HEK293 (cell line): ENCODE results near the gene SMIM24.

Experiments used
- CTCF ChIA-PET: fragments of 350-600 bp; formaldehyde crosslinking; extraction: SDS; loops from one replicate; lab custom pipeline; 2021; ENCODE audit warnings: antibody characterized with exemption; lab: Yijun Ruan, JAX
- POLR2A ChIA-PET: fragments of 300-600 bp; formaldehyde crosslinking; extraction: SDS; loops from one replicate; lab custom pipeline; 2020; ENCODE audit warnings: antibody characterized with exemption, inconsistent platforms; lab: Yijun Ruan, JAX
- H3K27ac ChIP-seq: fragments of 200-500 bp; sonication (Bioruptor generic); 2 replicates; pipeline ENCODE4 v1.5.1; 2014; ENCODE audit warnings: low read depth, low read length, control low read depth, inconsistent platforms; ENCODE audit errors: extremely low read depth
- H3K36me3 ChIP-seq, 2 experiments: fragments of 200-500 bp in 1 of 2; sonication (Bioruptor generic) in 1 of 2; 1 replicate in 1 of 2; 2 replicates in 1 of 2; pipeline ENCODE4 v1.5.1; 2014 to 2017; ENCODE audit warnings: inconsistent platforms in 2 of 2, low read length in 2 of 2; ENCODE audit not compliant: control insufficient read depth in 2 of 2, insufficient read depth in 1 of 2
- H3K4me1 ChIP-seq: fragments of 200-500 bp; sonication (Bioruptor generic); 2 replicates; pipeline ENCODE4 v1.5.1; 2014; ENCODE audit warnings: mild to moderate bottlenecking, low read length, inconsistent platforms; ENCODE audit not compliant: control insufficient read depth, insufficient read depth
- H3K4me3 ChIP-seq: 2 replicates; pipeline ENCODE4 v1.5.1; 2011; ENCODE audit warnings: low read depth, mild to moderate bottlenecking, control low read depth, low read length, moderate library complexity
- H3K9me3 ChIP-seq: fragments of 200-500 bp; sonication (Bioruptor generic); 2 replicates; pipeline ENCODE4 v1.5.1; 2014; ENCODE audit warnings: low read depth, low read length, inconsistent platforms; ENCODE audit not compliant: control insufficient read depth, insufficient read depth
- BCL6B ChIP-seq: fragments of 450-650 bp; formaldehyde crosslinking; IDR thresholded peaks from 2 replicates; pipeline ENCODE4 v1.5.1; 2017; ENCODE audit warnings: missing biosample characterization, missing genetic modification characterization
- GLIS2 ChIP-seq: fragments of 450-650 bp; formaldehyde crosslinking; IDR thresholded peaks from 2 replicates; pipeline ENCODE4 v1.5.1; 2016; ENCODE audit warnings: missing biosample characterization, missing genetic modification characterization
- KLF8 ChIP-seq: fragments of 450-650 bp; formaldehyde crosslinking; IDR thresholded peaks from 2 replicates; pipeline ENCODE4 v1.5.1; 2016; ENCODE audit warnings: missing biosample characterization, missing genetic modification characterization
- PRDM10 ChIP-seq: fragments of 450-650 bp; formaldehyde crosslinking; IDR thresholded peaks from 2 replicates; pipeline ENCODE4 v1.5.1; 2016; ENCODE audit warnings: missing biosample characterization, missing genetic modification characterization
- REST ChIP-seq: fragments of 450-650 bp; formaldehyde crosslinking; IDR thresholded peaks from 2 replicates; pipeline ENCODE4 v1.5.1; 2016; ENCODE audit warnings: missing biosample characterization, missing genetic modification characterization
- SCRT1 ChIP-seq: fragments of 450-650 bp; formaldehyde crosslinking; IDR thresholded peaks from 2 replicates; pipeline ENCODE4 v1.5.1; 2016; ENCODE audit warnings: missing biosample characterization, missing genetic modification characterization, borderline replicate concordance
- SCRT2 ChIP-seq: fragments of 450-650 bp; formaldehyde crosslinking; IDR thresholded peaks from 2 replicates; pipeline ENCODE4 v1.5.1; 2016; ENCODE audit warnings: missing biosample characterization, missing genetic modification characterization
- ZNF366 ChIP-seq: fragments of 450-650 bp; formaldehyde crosslinking; conservative IDR thresholded peaks from 2 replicates; pipeline ENCODE4 v1.5.1; 2016; ENCODE audit warnings: missing biosample characterization, missing genetic modification characterization
- ZNF501 ChIP-seq: fragments of 450-650 bp; formaldehyde crosslinking; IDR thresholded peaks from 2 replicates; pipeline ENCODE4 v1.5.1; 2016; ENCODE audit warnings: missing biosample characterization, missing genetic modification characterization
- ZNF544 ChIP-seq: fragments of 450-650 bp; formaldehyde crosslinking; IDR thresholded peaks from 2 replicates; pipeline ENCODE4 v1.5.0; 2017; ENCODE audit warnings: missing biosample characterization, missing genetic modification characterization
- ZNF623 ChIP-seq: fragments of 450-650 bp; formaldehyde crosslinking; IDR thresholded peaks from 2 replicates; pipeline ENCODE4 v1.5.1; 2016; ENCODE audit warnings: missing biosample characterization, missing genetic modification characterization
- ZNF639 ChIP-seq: fragments of 450-650 bp; formaldehyde crosslinking; IDR thresholded peaks from 2 replicates; pipeline ENCODE4 v1.5.1; 2016; ENCODE audit warnings: missing biosample characterization, missing genetic modification characterization
- ZNF654 ChIP-seq: fragments of 450-650 bp; formaldehyde crosslinking; IDR thresholded peaks from 2 replicates; pipeline ENCODE4 v1.5.1; 2016; ENCODE audit warnings: low read depth, missing biosample characterization, missing genetic modification characterization
- ZNF792 ChIP-seq: fragments of 450-650 bp; formaldehyde crosslinking; IDR thresholded peaks from 2 replicates; pipeline ENCODE4 v1.5.1; 2016; ENCODE audit warnings: missing biosample characterization, missing genetic modification characterization
- ZSCAN23 ChIP-seq: fragments of 450-650 bp; formaldehyde crosslinking; IDR thresholded peaks from 2 replicates; pipeline ENCODE4 v1.5.1; 2016; ENCODE audit warnings: missing biosample characterization, missing genetic modification characterization

The SMIM24 gene

GRCh38 chr19:3471954-3472655 lies 8.2 kb downstream of the SMIM24 start (continued):
- TF ChIP-seq ZNF501 (tag by site-specific recombination) (no peak), ZNF544 (tag by site-specific recombination) (no peak), ZNF623 (tag by site-specific recombination) (no peak)

DNA sequence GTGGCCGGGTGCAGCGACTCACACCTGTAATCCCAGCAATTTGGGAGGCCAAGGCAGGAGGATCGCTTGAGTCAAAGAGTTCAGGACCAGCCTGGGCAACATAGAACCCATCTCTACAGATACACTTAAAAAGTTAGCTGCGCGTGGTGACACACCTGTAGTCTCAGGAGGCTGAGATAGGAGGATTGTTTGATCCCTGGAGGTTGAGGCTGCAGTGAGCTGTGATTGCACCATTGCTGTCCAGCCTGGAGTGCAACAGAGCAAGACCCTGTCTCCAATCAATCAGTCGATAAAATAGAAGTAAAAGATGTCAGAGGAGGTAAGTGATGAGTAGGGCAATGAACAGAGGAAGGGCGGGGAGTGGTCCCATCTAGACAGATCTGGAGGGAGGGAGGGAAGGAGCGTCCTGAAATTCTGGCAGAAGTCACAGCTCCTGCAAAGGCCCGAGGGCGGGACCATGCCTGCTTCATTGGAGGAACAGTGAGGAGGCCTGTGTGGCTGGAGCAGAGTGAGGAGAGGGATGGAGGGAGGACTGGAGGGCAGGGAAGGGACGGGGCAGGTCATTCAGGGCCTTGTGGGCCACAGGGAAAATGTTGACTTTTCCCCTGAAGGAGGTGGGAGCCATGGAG lies 9.7 kb downstream of the SMIM24 start:
- Histone ChIP-seq H3K9me3 (no peaks in the 10 kb centered on the region), H3K4me1 (no peaks in the 10 kb centered on the region), H3K27ac (no peak overlapping the region), H3K4me3 (no peak overlapping the region), H3K36me3 (no peaks in the 10 kb centered on the region)
- POLR2A ChIA-PET: no interaction called here
- TF ChIP-seq SCRT1 (tag by site-specific recombination) (peak; percentile 36; the same call in 1 of the 2 replicates), SCRT2 (tag by site-specific recombination) (peak; percentile 56), REST (tag by site-specific recombination) (0 out of 2 replicates have a peak, but pooled peaks have one; percentile 19), ZNF639 (tag by site-specific recombination) (no peak), ZNF366 (tag by site-specific recombination) (peak; percentile 53), KLF8 (tag by site-specific recombination) (0 out of 2 replicates have a peak, but pooled peaks have one; percentile 16), ZSCAN23 (no peak)
- CTCF ChIA-PET: interaction anchor here (0.7 to 6.4 kb wide), 10 partner anchors 12 to 352 kb away, joined by 3 to 107 read pairs (median 4); partner anchors contain the start of genes SMIM24 and SMIM44

DNA sequence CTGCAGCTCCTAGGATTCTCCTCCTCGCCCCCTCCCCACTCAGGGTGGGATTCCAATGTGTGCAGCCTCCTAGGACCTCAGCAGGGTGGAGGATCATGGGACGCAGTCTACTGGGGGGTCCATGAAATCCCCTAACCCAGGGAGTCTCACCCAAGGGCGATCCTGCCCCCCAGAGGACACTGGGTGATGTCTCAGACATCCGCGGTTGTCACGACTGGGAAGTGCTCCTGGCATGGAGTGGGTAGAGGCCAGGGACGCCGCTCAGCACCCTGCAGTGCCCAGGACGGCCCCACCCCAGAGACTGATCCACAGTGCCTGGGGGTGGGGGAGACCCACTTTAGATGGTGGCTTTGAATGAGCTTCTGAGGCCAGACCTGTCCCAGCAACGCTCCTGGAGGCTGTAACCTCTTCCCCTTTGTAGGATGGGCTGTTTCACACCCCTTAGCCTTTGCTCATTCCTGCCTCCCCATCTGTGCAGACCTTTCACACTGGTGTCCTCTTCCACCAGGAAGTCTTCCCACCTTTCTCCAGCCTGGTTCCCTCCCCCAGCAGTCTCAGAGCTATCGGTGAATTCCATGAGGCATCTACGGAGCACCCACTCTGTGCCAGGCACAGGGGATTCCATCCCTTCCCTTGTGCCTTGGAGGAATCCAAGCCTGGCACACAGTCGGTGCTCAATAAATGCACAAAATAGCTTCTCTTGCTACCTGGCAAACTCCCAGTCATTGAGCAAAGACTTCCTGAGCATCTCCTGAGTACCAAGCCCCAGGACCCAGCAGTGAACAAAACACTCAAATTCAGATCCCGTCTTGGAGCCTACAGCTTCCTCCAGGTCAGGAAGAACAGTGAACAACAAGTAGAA lies 10.5 kb downstream of the SMIM24 start:
- TF ChIP-seq ZNF654 (tag by site-specific recombination) (0 out of 2 replicates have a peak, but pooled peaks have one; percentile 23), PRDM10 (peak; percentile 80), ZNF792 (tag by site-specific recombination) (peak; percentile 91; the same call in 1 of the 2 replicates), BCL6B (no peak), GLIS2 (peak; percentile 41; the same call in 1 of the 2 replicates)

More for the DNA sequence above, 10.5 kb downstream of the SMIM24 start:
- Histone ChIP-seq H3K27ac (no peak overlapping the region), H3K36me3 (no peaks in the 10 kb centered on the region), H3K4me1 (no peaks in the 10 kb centered on the region), H3K4me3 (no peak overlapping the region), H3K9me3 (no peaks in the 10 kb centered on the region)
- CTCF ChIA-PET: interaction anchor here (0.7 to 6.4 kb wide), 9 partner anchors 13 to 164 kb away, joined by 3 to 107 read pairs (median 4); partner anchors contain the start of genes SMIM24 and SMIM44
- POLR2A ChIA-PET: no interaction called here
